ENCODE data around the gene PAIP1.
"Not testable (repeated sequence)": the region's sequence is repeated elsewhere in the genome, so short reads cannot be mapped to it uniquely, and the experiment has no call there.

DNA sequence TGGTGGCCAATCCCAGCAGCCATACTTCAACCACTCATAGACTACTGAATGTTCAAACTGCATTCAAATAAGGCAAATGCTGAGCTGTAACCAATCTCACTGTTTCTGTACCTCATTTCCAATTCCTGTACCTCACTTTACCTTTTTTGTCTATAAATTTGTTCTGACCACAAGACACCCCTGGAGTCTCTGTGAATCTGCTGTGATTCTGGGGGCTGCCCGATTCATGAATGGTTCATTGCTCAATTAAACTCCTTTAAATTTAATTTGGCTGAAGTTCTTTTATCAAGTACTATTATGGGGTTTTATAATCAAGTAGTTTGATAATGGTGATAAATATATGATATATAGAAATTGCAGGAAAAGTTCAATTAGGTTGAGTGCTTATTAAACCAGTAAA is 42.0 kb upstream of the PAIP1 start:
- not testable (repeated sequence) for TF ChIP-seq CTCF (IDR thresholded peaks at IDR 0.05; ENCODE audit: extremely low read depth in 1 of 2, insufficient read depth in 1 of 2, low read depth in 1 of 2, low read length in 2 of 2); POLR2AphosphoS5 (IDR thresholded peaks at IDR 0.05; ENCODE audit: insufficient read depth, low read depth, low read length)
- TF ChIP-seq, protein P1, sequence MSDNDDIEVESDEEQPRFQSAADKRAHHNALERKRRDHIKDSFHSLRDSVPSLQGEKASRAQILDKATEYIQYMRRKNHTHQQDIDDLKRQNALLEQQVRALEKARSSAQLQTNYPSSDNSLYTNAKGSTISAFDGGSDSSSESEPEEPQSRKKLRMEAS (IDR thresholded peaks at IDR 0.05; ENCODE audit: insufficient read depth, insufficient read length): not testable (repeated sequence)
